Fibroblast of skin of right biceps (primary cell): ENCODE results near the gene RGL1.

Experiments
- DNase-seq: peaks from one replicate; pipeline ENCODE4 v3.0.0-alpha.2; 2013

The RGL1 gene

GRCh38 chr1:183871142-183871541 is 66.2 kb downstream of the RGL1 start:
- peak; percentile 17 for DNase-seq

GRCh38 chr1:183871601-183872000 is 66.7 kb downstream of the RGL1 start:
- no peak for DNase-seq

- peak; percentile 6 for DNase-seq
Observed at GRCh38 chr1:183872403-183872802, 67.5 kb downstream of the RGL1 start.

GRCh38 chr1:183873642-183874041 is 68.7 kb downstream of the RGL1 start:
- no peak for DNase-seq

- no peak for DNase-seq
Observed at GRCh38 chr1:183876309-183876708, 71.4 kb downstream of the RGL1 start.

- DNase-seq, result no peak
Observed at GRCh38 chr1:183877053-183877720, 72.3 kb downstream of the RGL1 start.

- no peak for DNase-seq
Observed at GRCh38 chr1:183879494-183879893, 74.6 kb downstream of the RGL1 start.

GRCh38 chr1:183879966-183880365 is 75.0 kb downstream of the RGL1 start:
- no peak for DNase-seq

- no peak for DNase-seq
Observed at GRCh38 chr1:183880531-183881243, 75.8 kb downstream of the RGL1 start.

- peak; percentile 93 for DNase-seq
Observed at GRCh38 chr1:183881387-183882131, 76.6 kb downstream of the RGL1 start.

GRCh38 chr1:183882335-183883167 is 77.6 kb downstream of the RGL1 start:
- no peak for DNase-seq

GRCh38 chr1:183883623-183884022 is 78.7 kb downstream of the RGL1 start:
- DNase-seq, result peak; percentile 71

GRCh38 chr1:183884526-183884925 is 79.6 kb downstream of the RGL1 start:
- no peak for DNase-seq

- DNase-seq, result peak; percentile 61
Observed at GRCh38 chr1:183885142-183885735, 80.3 kb downstream of the RGL1 start.

- no peak for DNase-seq
Observed at GRCh38 chr1:183886083-183886828, 81.3 kb downstream of the RGL1 start.

- DNase-seq, result no peak
Observed at GRCh38 chr1:183886853-183887252, 81.9 kb downstream of the RGL1 start.

- DNase-seq, result no peak
Observed at GRCh38 chr1:183887826-183888819, 83.2 kb downstream of the RGL1 start.

GRCh38 chr1:183889095-183889494 is 84.2 kb downstream of the RGL1 start:
- DNase-seq, result no peak

- DNase-seq, result no peak
Observed at GRCh38 chr1:183891158-183891856, 86.4 kb downstream of the RGL1 start.

GRCh38 chr1:183892351-183892793 is 87.5 kb downstream of the RGL1 start:
- DNase-seq, result no peak
